ENCODE measurements around the gene RAB6B.

- no peak for TF ChIP-seq SUZ12 (IDR thresholded peaks at IDR 0.05; ENCODE audit: extremely low read depth, insufficient read depth, insufficient read length)
- TF ChIP-seq YY1 (IDR thresholded peaks at IDR 0.05; ENCODE audit: insufficient read depth, insufficient read length) = no peak
Measured at GRCh38 chr3:133881939-133882825, 13.5 kb downstream of the RAB6B start.
